Measurements from ENCODE around the gene OR2T34. TPM values are rescaled to one million over a fixed set of nuclear protein-coding genes. Genes with fewer than 3 reads are reported as not detected.
"Not testable (repeated sequence)": the region's sequence is repeated elsewhere in the genome, so short reads cannot be mapped to it uniquely, and the experiment has no call there.

The OR2T34 gene
- total RNA-seq, 3 donors from 2014 or later, result not detected

- TF ChIP-seq CTCF (IDR thresholded peaks at IDR 0.05), result no peak
- TF ChIP-seq POLR2A (IDR thresholded peaks at IDR 0.05), result no peak
- TF ChIP-seq POLR2AphosphoS5 (IDR thresholded peaks at IDR 0.05), result no peak
- intact Hi-C loops (cut with DNase I; ENCODE audit: low total_unique reads), result no loop called here
- Histone ChIP-seq H3K9me3 (no peaks in the 10 kb centered on the region), H3K27me3 (no peaks in the 10 kb centered on the region), H3K36me3 (no peaks in the 10 kb centered on the region), H3K4me3 (no peak overlapping the region), H3K27ac (no peak overlapping the region), H3K4me1 (no peaks in the 10 kb centered on the region)
- DNase-seq (ENCODE audit: low spot score in 2 of 2), result no peak
These were observed 10.7 kb upstream of the OR2T34 start for GRCh38 chr1:248585266-248585665.

- no peak overlapping the region for H3K4me3 ChIP-seq
- no peak overlapping the region for H3K27ac ChIP-seq
- no peaks in the 10 kb centered on the region for H3K4me1 ChIP-seq
- no peaks in the 10 kb centered on the region for H3K36me3 ChIP-seq
- peaks cover 0 to 6% of the 10 kb centered on the region in 2 donors for H3K9me3 ChIP-seq
- no peaks in the 10 kb centered on the region for H3K27me3 ChIP-seq
- intact Hi-C loops (cut with DNase I; ENCODE audit: low total_unique reads), result no loop called here
- DNase-seq (ENCODE audit: low spot score in 2 of 2), result no peak
- TF ChIP-seq POLR2AphosphoS5 (IDR thresholded peaks at IDR 0.05), result no peak
- no peak for TF ChIP-seq POLR2A (IDR thresholded peaks at IDR 0.05)
- TF ChIP-seq CTCF (IDR thresholded peaks at IDR 0.05), result no peak
These were observed 1.9 kb upstream of the OR2T34 start for GRCh38 chr1:248576260-248576980.

- intact Hi-C loops (cut with DNase I; ENCODE audit: low total_unique reads); H3K27me3 ChIP-seq; H3K27ac ChIP-seq; H3K9me3 ChIP-seq; H3K4me1 ChIP-seq; DNase-seq (ENCODE audit: low spot score in 2 of 2); H3K4me3 ChIP-seq; H3K36me3 ChIP-seq: not testable (repeated sequence)
These were observed 701 bp downstream of the OR2T34 start for GRCh38 chr1:248573856-248574255.

GRCh38 chr1:248572049-248572448 lies 2.5 kb downstream of the OR2T34 start:
- H3K4me1 ChIP-seq; intact Hi-C loops (cut with DNase I; ENCODE audit: low total_unique reads); H3K9me3 ChIP-seq; DNase-seq (ENCODE audit: low spot score in 2 of 2); H3K27ac ChIP-seq; H3K36me3 ChIP-seq; H3K27me3 ChIP-seq; H3K4me3 ChIP-seq: not testable (repeated sequence)

- intact Hi-C loops (cut with DNase I; ENCODE audit: low total_unique reads); H3K9me3 ChIP-seq: not testable (repeated sequence)
These were observed 3.7 kb downstream of the OR2T34 start for GRCh38 chr1:248570811-248571210.

GRCh38 chr1:248569049-248569448 lies 5.5 kb downstream of the OR2T34 start:
- H3K9me3 ChIP-seq; H3K36me3 ChIP-seq; H3K4me3 ChIP-seq; H3K27ac ChIP-seq; intact Hi-C loops (cut with DNase I; ENCODE audit: low total_unique reads); H3K27me3 ChIP-seq; H3K4me1 ChIP-seq; DNase-seq (ENCODE audit: low spot score in 2 of 2): not testable (repeated sequence)

More at GRCh38 chr1:248570811-248571210, 3.7 kb downstream of the OR2T34 start:
- H3K27ac ChIP-seq; H3K4me3 ChIP-seq; H3K4me1 ChIP-seq; H3K36me3 ChIP-seq; H3K27me3 ChIP-seq; DNase-seq (ENCODE audit: low spot score in 2 of 2): not testable (repeated sequence)

- DNase-seq (ENCODE audit: low spot score in 2 of 2); H3K4me1 ChIP-seq: not testable (repeated sequence)
These were observed 8.8 kb downstream of the OR2T34 start for GRCh38 chr1:248565530-248566373.

GRCh38 chr1:248562672-248563071 lies 11.9 kb downstream of the OR2T34 start, which contains the start of gene OR2T29:
OR2T29 (minus strand) TSS chr1:248562772; CDS start chr1:248559491, 3,281 bp downstream.
- H3K27ac ChIP-seq; H3K9me3 ChIP-seq; H3K4me1 ChIP-seq; H3K27me3 ChIP-seq; intact Hi-C loops (cut with DNase I; ENCODE audit: low total_unique reads); H3K4me3 ChIP-seq; H3K36me3 ChIP-seq; DNase-seq (ENCODE audit: low spot score in 2 of 2): not testable (repeated sequence)

More at GRCh38 chr1:248565530-248566373, 8.8 kb downstream of the OR2T34 start:
- intact Hi-C loops (cut with DNase I; ENCODE audit: low total_unique reads); H3K4me3 ChIP-seq; H3K27me3 ChIP-seq; H3K9me3 ChIP-seq; H3K27ac ChIP-seq; H3K36me3 ChIP-seq: not testable (repeated sequence)

GRCh38 chr1:248551027-248551426 lies 23.5 kb downstream of the OR2T34 start:
- H3K36me3 ChIP-seq; H3K27me3 ChIP-seq; H3K4me3 ChIP-seq; H3K27ac ChIP-seq; H3K9me3 ChIP-seq; DNase-seq (ENCODE audit: low spot score in 2 of 2); intact Hi-C loops (cut with DNase I; ENCODE audit: low total_unique reads); H3K4me1 ChIP-seq: not testable (repeated sequence)

- H3K4me3 ChIP-seq; H3K9me3 ChIP-seq; intact Hi-C loops (cut with DNase I; ENCODE audit: low total_unique reads); H3K27me3 ChIP-seq; H3K27ac ChIP-seq; DNase-seq (ENCODE audit: low spot score in 2 of 2); H3K36me3 ChIP-seq; H3K4me1 ChIP-seq: not testable (repeated sequence)
These were observed 27.2 kb downstream of the OR2T34 start for GRCh38 chr1:248547383-248547782.

GRCh38 chr1:248537449-248537848 lies 37.1 kb downstream of the OR2T34 start:
- H3K27me3 ChIP-seq; intact Hi-C loops (cut with DNase I; ENCODE audit: low total_unique reads); H3K4me3 ChIP-seq; H3K9me3 ChIP-seq; H3K4me1 ChIP-seq; H3K36me3 ChIP-seq; H3K27ac ChIP-seq; DNase-seq (ENCODE audit: low spot score in 2 of 2): not testable (repeated sequence)
